OCI-LY7 (cell line): ENCODE results near the gene HAX1. TPM values are rescaled to one million over a fixed set of nuclear protein-coding genes. Genes with fewer than 3 reads are reported as not detected.
"Not testable (repeated sequence)": the region's sequence is repeated elsewhere in the genome, so short reads cannot be mapped to it uniquely, and the experiment has no call there.

Source experiments
- BruUV-seq: library from RNA; stranded (reverse); fragments of 400-500 nt; replicated peaks from 2 replicates; lab custom pipeline; 2021; lab: Mats Ljungman, UMichigan
- CTCF ChIA-PET: fragments of 300-600 bp; sonication (Branson Sonifier 250); formaldehyde crosslinking; loops from one replicate; lab custom pipeline; 2022; ENCODE audit warnings: antibody characterized with exemption; ENCODE audit not compliant: unreplicated experiment; lab: Charles Lee
- POLR2A ChIA-PET: fragments of 300-600 bp; sonication (Branson Sonifier 250); formaldehyde crosslinking; loops from one replicate; lab custom pipeline; 2022; ENCODE audit warnings: antibody characterized with exemption; lab: Charles Lee
- DNase-seq: peaks from one replicate; pipeline ENCODE4 v3.0.0-alpha.2; 2015; ENCODE audit warnings: low spot score
- H2AFZ ChIP-seq: fragments of 200-600 bp; sonication (generic), shearing (Covaris generic); 2 replicates; pipeline ENCODE4 v1.6.1; 2014; ENCODE audit warnings: mild to moderate bottlenecking, antibody characterized with exemption, low read length, moderate library complexity
- H3K27ac ChIP-seq: fragments of 200-600 bp; sonication (generic); 2 replicates; pipeline ENCODE4 v1.5.1; 2014; ENCODE audit warnings: mixed run types, low read depth, mild to moderate bottlenecking, moderate library complexity, low read length, inconsistent platforms; ENCODE audit not compliant: poor library complexity, severe bottlenecking
- H3K36me3 ChIP-seq: fragments of 200-600 bp; sonication (generic); 2 replicates; pipeline ENCODE4 v1.6.1; 2014; ENCODE audit warnings: mild to moderate bottlenecking, antibody characterized with exemption, low read length, moderate library complexity, mixed read lengths; ENCODE audit not compliant: insufficient read depth
- H3K4me1 ChIP-seq: fragments of 200-600 bp; sonication (generic); 2 replicates; pipeline ENCODE4 v1.5.1; 2014; ENCODE audit warnings: mild to moderate bottlenecking, low read length; ENCODE audit not compliant: insufficient read depth, poor library complexity, severe bottlenecking
- H3K4me2 ChIP-seq: fragments of 200-600 bp; sonication (generic); 2 replicates; pipeline ENCODE4 v1.6.1; 2014; ENCODE audit warnings: mild to moderate bottlenecking, low read length
- H3K4me3 ChIP-seq: fragments of 200-600 bp; sonication (generic); 2 replicates; pipeline ENCODE4 v1.5.1; 2014; ENCODE audit warnings: mild to moderate bottlenecking, low read depth, low read length; ENCODE audit not compliant: poor library complexity, severe bottlenecking
- H3K79me2 ChIP-seq: fragments of 200-600 bp; sonication (generic); 2 replicates; pipeline ENCODE4 v1.6.1; 2016; ENCODE audit warnings: low read depth, mild to moderate bottlenecking, low read length, moderate library complexity, mixed read lengths; ENCODE audit not compliant: insufficient read depth
- H3K9me2 ChIP-seq: fragments of 200-600 bp; sonication (generic); 2 replicates; pipeline ENCODE4 v1.6.1; 2016; ENCODE audit warnings: mild to moderate bottlenecking, low read length, mixed read lengths; ENCODE audit not compliant: insufficient read depth
- H3K9me3 ChIP-seq: fragments of 200-600 bp; sonication (generic); 2 replicates; pipeline ENCODE4 v1.6.1; 2014; ENCODE audit warnings: mild to moderate bottlenecking, mixed run types, low read length, mixed read lengths
- H4K20me1 ChIP-seq: fragments of 200-600 bp; sonication (generic); 2 replicates; pipeline ENCODE4 v1.6.1; 2014; ENCODE audit warnings: mild to moderate bottlenecking, antibody characterized with exemption, low read length, moderate library complexity, mixed read lengths; ENCODE audit not compliant: insufficient read depth
- EZH2phosphoT487 ChIP-seq: fragments of 200-600 bp; sonication (generic); IDR thresholded peaks from 2 replicates; pipeline ENCODE4 v1.6.1; 2018; ENCODE audit warnings: low read depth, borderline replicate concordance, mild to moderate bottlenecking, mixed run types, antibody characterized with exemption, low read length, moderate library complexity, mixed read lengths
- intact Hi-C: fragments of 100-400 bp; cut with micrococcal nuclease; formaldehyde crosslinking; loops from one replicate; pipeline ENCODE4 v1.10.0; 2022; ENCODE audit not compliant: unreplicated experiment
- total RNA-seq, 2 experiments: library from RNA; depleted of rRNA in 1 of 2; stranded (reverse); fragments of >200 nt in 1 of 2; shearing (Covaris generic) in 1 of 2; gene quantifications; 2 replicates each; pipeline ENCODE4 v1.2.3, GENCODE V29; 2014 to 2022
- TF ChIP-seq, protein P1 (sequence below): fragments of 200-600 bp; sonication (generic); conservative IDR thresholded peaks from 2 replicates; pipeline ENCODE4 v1.5.1; 2014; ENCODE audit warnings: mild to moderate bottlenecking, antibody characterized with exemption, low read length, moderate library complexity, mixed read lengths

The HAX1 gene
- total RNA-seq, 2 experiments from 2014 or later: 170 to 196 TPM

DNA sequence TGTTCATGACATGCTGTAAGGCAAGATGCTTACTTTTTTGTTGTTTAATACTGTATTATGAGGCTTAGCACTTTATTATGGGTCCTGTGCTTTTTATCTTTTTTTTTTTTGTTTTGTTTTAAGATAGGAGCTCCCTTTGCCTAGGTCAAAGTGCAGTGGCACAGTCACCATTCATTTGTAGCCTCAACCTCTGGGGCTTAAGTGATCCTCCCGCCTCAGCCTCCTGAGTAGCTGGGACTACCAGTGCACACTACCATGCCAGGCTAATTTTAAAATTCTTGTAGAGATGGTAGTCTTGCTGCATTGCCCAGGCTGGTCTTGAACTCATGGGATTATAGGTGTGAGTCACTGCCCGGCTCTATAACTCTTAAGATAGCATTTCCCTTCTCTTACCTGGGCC lies 47.1 kb upstream of the HAX1 start:
- Histone ChIP-seq H4K20me1 (peaks cover 28% of the 10 kb centered on the region; the same call in 1 of the 2 replicates), H3K27ac (no peak overlapping the region), H3K79me2 (peaks cover 87% of the 10 kb centered on the region), H3K4me1 (peaks cover 23% of the 10 kb centered on the region), H2AFZ (no peak overlapping the region), H3K36me3 (peaks cover 90% of the 10 kb centered on the region), H3K4me2 (no peak overlapping the region), H3K9me2 (no peaks in the 10 kb centered on the region), H3K9me3 (peaks cover 8% of the 10 kb centered on the region; the same call in 1 of the 2 replicates), H3K4me3 (no peak overlapping the region)
- BruUV-seq: no TSS peak
- intact Hi-C loops: no loop called here
- ChIA-PET CTCF (no interaction called here), POLR2A (no interaction called here)
- DNase-seq: no peak
- TF ChIP-seq, protein P1, sequence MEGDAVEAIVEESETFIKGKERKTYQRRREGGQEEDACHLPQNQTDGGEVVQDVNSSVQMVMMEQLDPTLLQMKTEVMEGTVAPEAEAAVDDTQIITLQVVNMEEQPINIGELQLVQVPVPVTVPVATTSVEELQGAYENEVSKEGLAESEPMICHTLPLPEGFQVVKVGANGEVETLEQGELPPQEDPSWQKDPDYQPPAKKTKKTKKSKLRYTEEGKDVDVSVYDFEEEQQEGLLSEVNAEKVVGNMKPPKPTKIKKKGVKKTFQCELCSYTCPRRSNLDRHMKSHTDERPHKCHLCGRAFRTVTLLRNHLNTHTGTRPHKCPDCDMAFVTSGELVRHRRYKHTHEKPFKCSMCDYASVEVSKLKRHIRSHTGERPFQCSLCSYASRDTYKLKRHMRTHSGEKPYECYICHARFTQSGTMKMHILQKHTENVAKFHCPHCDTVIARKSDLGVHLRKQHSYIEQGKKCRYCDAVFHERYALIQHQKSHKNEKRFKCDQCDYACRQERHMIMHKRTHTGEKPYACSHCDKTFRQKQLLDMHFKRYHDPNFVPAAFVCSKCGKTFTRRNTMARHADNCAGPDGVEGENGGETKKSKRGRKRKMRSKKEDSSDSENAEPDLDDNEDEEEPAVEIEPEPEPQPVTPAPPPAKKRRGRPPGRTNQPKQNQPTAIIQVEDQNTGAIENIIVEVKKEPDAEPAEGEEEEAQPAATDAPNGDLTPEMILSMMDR: no peak
- TF ChIP-seq EZH2phosphoT487: no peak

DNA sequence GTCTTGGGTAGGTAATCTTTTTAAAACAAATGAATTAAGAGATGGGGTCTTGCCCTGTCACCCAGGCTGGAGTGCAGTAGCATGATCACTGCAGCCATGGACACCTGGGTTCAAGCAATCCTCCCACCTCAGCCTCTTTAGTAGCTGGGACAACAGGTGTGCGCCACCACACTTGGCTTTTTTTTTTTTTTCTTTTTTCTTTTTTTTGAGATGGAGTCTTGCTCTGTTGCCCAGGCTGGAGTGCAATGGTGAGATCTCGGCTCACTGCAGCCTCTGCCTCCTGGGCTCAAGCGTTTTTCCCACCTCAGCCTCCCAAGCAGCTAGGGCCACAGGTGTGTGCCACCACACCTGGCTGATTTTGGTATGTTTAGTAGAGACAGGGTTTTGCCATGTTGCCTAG lies 41.3 kb upstream of the HAX1 start:
- POLR2A ChIA-PET: interaction anchor here (0.5 to 1.2 kb wide), 3 partner anchors 10 to 152 kb away, joined by 3 to 4 read pairs (median 3); no protein-coding TSS in a partner anchor
- H4K20me1 ChIP-seq, intact Hi-C loops: not testable (repeated sequence)

DNA sequence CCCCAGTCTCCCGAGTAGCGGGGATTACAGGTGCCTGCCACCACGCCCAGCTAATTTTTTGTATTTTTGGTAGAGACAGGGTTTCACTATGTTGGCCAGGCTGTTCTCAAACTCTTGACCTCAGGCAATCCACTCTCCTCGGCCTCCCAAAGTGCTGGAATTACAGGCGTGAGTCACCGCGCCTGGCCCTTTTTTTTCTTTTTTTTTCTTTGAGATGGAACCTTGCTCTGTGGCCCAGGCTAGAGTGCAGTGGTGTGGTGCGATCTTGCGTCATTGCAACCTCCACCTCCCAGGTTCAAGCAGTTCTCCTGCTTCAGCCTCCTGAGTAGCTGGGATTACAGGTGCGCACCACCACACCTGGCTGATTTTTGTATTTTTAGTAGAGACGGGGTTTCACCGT lies 39.3 kb upstream of the HAX1 start:
- H3K79me2 ChIP-seq: peaks cover 46% of the 10 kb centered on the region; the same call in 1 of the 2 replicates
- DNase-seq, H3K4me3 ChIP-seq, H3K9me3 ChIP-seq, POLR2A ChIA-PET, H3K9me2 ChIP-seq, CTCF ChIA-PET, H3K27ac ChIP-seq, H2AFZ ChIP-seq, intact Hi-C loops, H4K20me1 ChIP-seq, H3K4me1 ChIP-seq, H3K4me2 ChIP-seq, BruUV-seq: not testable (repeated sequence)
- H3K36me3 ChIP-seq: peaks cover 98% of the 10 kb centered on the region

More for the DNA sequence above, 41.3 kb upstream of the HAX1 start:
- H3K9me2 ChIP-seq, CTCF ChIA-PET, H3K4me3 ChIP-seq, BruUV-seq, H2AFZ ChIP-seq, H3K4me1 ChIP-seq, H3K4me2 ChIP-seq, H3K9me3 ChIP-seq, H3K27ac ChIP-seq, DNase-seq: not testable (repeated sequence)
- Histone ChIP-seq H3K36me3 (peaks cover 98% of the 10 kb centered on the region), H3K79me2 (peaks cover 53% of the 10 kb centered on the region)

DNA sequence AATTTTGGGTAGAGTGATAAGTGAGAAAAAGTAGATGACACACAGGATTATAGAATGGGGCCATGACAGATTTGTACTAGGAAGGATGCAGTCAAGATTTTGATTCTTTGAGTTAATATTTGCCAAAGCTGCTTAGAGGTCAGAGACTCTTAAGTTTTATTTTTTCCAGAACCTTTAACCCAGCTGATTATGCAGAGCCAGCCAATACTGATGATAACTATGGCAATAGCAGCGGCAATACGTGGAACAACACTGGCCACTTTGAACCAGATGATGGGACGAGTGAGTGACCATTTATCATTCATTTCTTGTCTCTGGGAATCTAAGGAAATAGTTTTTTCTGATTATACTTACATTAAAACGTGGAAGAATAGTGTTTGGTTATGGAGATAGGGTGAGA lies 35.6 kb upstream of the HAX1 start:
- ChIA-PET POLR2A (no interaction called here), CTCF (no interaction called here)
- Histone ChIP-seq H3K79me2 (peaks cover 42% of the 10 kb centered on the region), H3K9me2 (no peaks in the 10 kb centered on the region), H3K4me1 (no peaks in the 10 kb centered on the region), H3K36me3 (peaks cover 98% of the 10 kb centered on the region), H2AFZ (no peak overlapping the region), H3K4me2 (no peak overlapping the region), H3K9me3 (no peaks in the 10 kb centered on the region), H3K4me3 (no peak overlapping the region), H3K27ac (no peak overlapping the region), H4K20me1 (peaks cover 4% of the 10 kb centered on the region)
- no peak for DNase-seq
- BruUV-seq: no TSS peak
- intact Hi-C loops: no loop called here
- TF ChIP-seq, protein P1: no peak
- no peak for TF ChIP-seq EZH2phosphoT487
